GM23338 (cell line): Measurements from ENCODE around the gene SNAPC3. TPM values are rescaled to one million over a fixed set of nuclear protein-coding genes. Genes with fewer than 3 reads are reported as not detected.

Source experiments
- CREB1 ChIP-seq: fragments of 250-450 bp; sonication (Bioruptor Pico); IDR thresholded peaks from 2 replicates; pipeline ENCODE4 v1.5.0; 2020; ENCODE audit warnings: low read depth, mild to moderate bottlenecking, moderate library complexity
- REST ChIP-seq: IDR thresholded peaks from one replicate; pipeline ENCODE4 v1.6.1; 2018; ENCODE audit warnings: antibody characterized with exemption; ENCODE audit not compliant: unreplicated experiment
- STAT1 ChIP-seq: IDR thresholded peaks from one replicate; pipeline ENCODE4 v1.6.1; 2016; ENCODE audit warnings: antibody characterized with exemption; ENCODE audit not compliant: unreplicated experiment
- ZNF331 ChIP-seq: fragments of 250-450 bp; sonication (Bioruptor Pico); IDR thresholded peaks from 2 replicates; pipeline ENCODE4 v1.5.0; 2020; ENCODE audit warnings: low read depth, mild to moderate bottlenecking, moderate library complexity
- ZNF462 ChIP-seq: fragments of 250-450 bp; sonication (Bioruptor Pico); IDR thresholded peaks from 2 replicates; pipeline ENCODE4 v1.5.0; 2020; ENCODE audit warnings: mild to moderate bottlenecking, moderate library complexity
- polyA plus RNA-seq: library from polyadenylated mRNA; unstranded; fragments of >200 nt; fragmentation: Nextera tagmentation; extraction: Ambion mirVana; gene quantifications from 2 replicates; pipeline ENCODE4 v1.2.1, GENCODE V29; 2016
- total RNA-seq: library from RNA; depleted of rRNA; stranded (reverse); fragments of >200 nt; shearing (Covaris generic); gene quantifications from 2 replicates; pipeline ENCODE4 v1.2.3, GENCODE V29; 2014

The SNAPC3 gene
- total and polyA plus RNA-seq, 2 experiments from 2014 or later: 20.9 to 35.2 TPM

- no peak for TF ChIP-seq ZNF462
- TF ChIP-seq CREB1 (CRISPR knock-in tag): no peak
- TF ChIP-seq REST: no peak
- no peak for TF ChIP-seq STAT1
- no peak for TF ChIP-seq ZNF331
Observed at GRCh38 chr9:15484802-15485201, 62.1 kb downstream of the SNAPC3 start (continued).
